Measurements from ENCODE around the gene PSMB2. TPM values are rescaled to one million over a fixed set of nuclear protein-coding genes. Genes with fewer than 3 reads are reported as not detected.

PSMB2 gene
- total RNA-seq, 4 donors from 2014 or later, result 37.9 to 50.2 (median 43.1) TPM

DNA sequence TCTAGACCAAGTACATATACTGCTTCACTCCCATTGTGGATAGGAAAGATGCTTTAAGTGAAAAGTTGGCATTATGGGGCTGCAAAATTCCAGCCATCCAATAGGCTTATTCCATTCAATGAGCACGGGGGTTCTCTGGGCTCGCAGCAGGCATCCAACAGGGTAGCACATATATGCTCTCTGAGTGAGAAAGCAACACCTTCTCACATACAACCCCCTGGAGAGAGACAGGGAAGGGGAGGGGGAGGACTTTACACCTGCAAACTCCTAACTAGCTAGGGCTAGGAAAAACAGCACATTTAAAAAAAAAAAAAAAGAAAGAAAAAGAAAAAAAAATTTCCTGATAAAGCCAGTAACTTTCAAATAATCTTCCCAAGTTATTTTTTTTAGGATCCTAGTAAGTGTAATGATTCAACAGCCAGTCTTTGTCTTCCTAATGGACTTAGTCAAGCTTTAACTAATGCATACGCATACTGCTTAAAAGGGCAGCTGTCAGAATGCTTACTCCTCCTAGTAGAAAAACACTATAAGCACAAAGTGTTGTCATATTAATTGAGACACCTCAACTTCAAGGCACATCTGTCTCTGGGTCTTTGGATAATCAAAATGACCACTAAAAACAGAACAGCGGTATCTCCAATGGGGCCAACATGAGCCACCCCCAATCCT is 18.7 kb downstream of the PSMB2 start:
- H3K36me3 ChIP-seq, result no peaks in the 10 kb centered on the region
- no peaks in the 10 kb centered on the region for H3K9me3 ChIP-seq
- TF ChIP-seq POLR2A (IDR thresholded peaks at IDR 0.05), result no peak
- no peak for TF ChIP-seq CTCF (IDR thresholded peaks at IDR 0.05)
- no peaks in the 10 kb centered on the region for H3K4me1 ChIP-seq
- no peak overlapping the region for H3K4me3 ChIP-seq (replicated peaks in 1 of 3)
- no peaks in the 10 kb centered on the region for H3K27me3 ChIP-seq
- 85 to 87% methylated on average over 4 of the region's 4 CpGs for WGBS, 2 donors
- no peak for DNase-seq
- intact Hi-C loops (cut with DNase I), result no loop called here
- no peak overlapping the region for H3K27ac ChIP-seq

- WGBS, 2 donors, result 73 to 74% methylated on average over 6 of the region's 6 CpGs
- H3K27me3 ChIP-seq, result no peaks in the 10 kb centered on the region
- no peaks in the 10 kb centered on the region for H3K9me3 ChIP-seq
- DNase-seq, result no peak
- no peaks in the 10 kb centered on the region for H3K36me3 ChIP-seq
- TF ChIP-seq POLR2A (IDR thresholded peaks at IDR 0.05) (no peak), CTCF (IDR thresholded peaks at IDR 0.05) (no peak)
- no peaks in the 10 kb centered on the region for H3K4me1 ChIP-seq
- H3K4me3 ChIP-seq (replicated peaks in 1 of 3), result no peak overlapping the region
- intact Hi-C loops (cut with DNase I), result no loop called here
- no peak overlapping the region for H3K27ac ChIP-seq
Observed at GRCh38 chr1:35619237-35620121, 21.8 kb downstream of the PSMB2 start.

DNA sequence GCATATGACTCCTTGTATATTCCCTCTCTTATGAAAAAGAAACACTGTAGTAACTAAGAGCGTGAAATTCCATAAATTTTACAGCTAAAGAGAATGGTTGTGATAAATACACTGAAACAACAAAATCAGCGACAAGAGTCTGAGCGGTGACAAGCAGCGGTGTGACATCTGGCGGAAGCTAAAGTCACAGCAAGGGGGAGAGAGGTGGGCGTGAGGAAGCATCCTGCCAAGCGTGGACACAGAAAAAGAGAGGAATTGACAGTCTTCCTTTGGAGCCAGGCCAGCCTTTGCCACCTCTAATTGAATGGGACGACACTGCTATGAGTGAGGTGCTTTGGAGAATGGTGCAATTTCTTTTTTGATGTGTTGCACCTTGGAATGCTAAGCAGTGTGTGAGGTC is 25.9 kb downstream of the PSMB2 start:
- TF ChIP-seq POLR2A (IDR thresholded peaks at IDR 0.05), result no peak
- no peak for TF ChIP-seq CTCF (IDR thresholded peaks at IDR 0.05)
- Histone ChIP-seq H3K36me3 (no peaks in the 10 kb centered on the region), H3K4me3 (replicated peaks in 1 of 3) (no peak overlapping the region), H3K9me3 (no peaks in the 10 kb centered on the region), H3K27me3 (no peaks in the 10 kb centered on the region), H3K4me1 (no peaks in the 10 kb centered on the region), H3K27ac (no peak overlapping the region)
- intact Hi-C loops (cut with DNase I), result no loop called here
- 77 to 83% methylated on average over 8 of the region's 8 CpGs for WGBS, 2 donors
- no peak for DNase-seq

DNA sequence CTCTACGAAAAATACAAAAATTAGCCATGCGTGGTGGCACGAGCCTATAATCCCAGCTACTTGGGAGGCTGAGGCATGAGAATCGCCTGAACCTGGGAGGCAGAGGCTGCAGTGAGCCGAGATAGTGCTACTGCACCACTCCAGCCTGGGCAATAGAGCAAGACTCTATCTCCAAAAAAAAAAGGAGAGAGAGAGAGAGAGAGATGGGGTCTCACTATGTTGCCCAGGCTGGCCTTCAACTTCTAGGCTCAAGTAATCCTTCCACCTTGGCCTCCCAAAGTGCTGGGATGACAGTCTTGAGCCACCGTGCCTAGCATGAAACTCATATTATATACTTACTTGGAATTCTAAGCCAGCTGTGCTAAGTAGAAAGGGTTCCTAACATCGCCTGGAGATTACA is 29.7 kb downstream of the PSMB2 start:
- TF ChIP-seq POLR2A (IDR thresholded peaks at IDR 0.05) (no peak), CTCF (IDR thresholded peaks at IDR 0.05) (no peak)
- no peak for DNase-seq
- no peak overlapping the region for H3K27ac ChIP-seq
- intact Hi-C loops (cut with DNase I), result no loop called here
- H3K4me3 ChIP-seq (replicated peaks in 1 of 3), result no peak overlapping the region
- H3K9me3 ChIP-seq, result no peaks in the 10 kb centered on the region
- H3K27me3 ChIP-seq, result no peaks in the 10 kb centered on the region
- no peaks in the 10 kb centered on the region for H3K4me1 ChIP-seq
- peaks cover 12 to 14% of the 10 kb centered on the region in 2 donors for H3K36me3 ChIP-seq
- WGBS, 2 donors, result 93 to 95% methylated on average over 7 of the region's 7 CpGs

DNA sequence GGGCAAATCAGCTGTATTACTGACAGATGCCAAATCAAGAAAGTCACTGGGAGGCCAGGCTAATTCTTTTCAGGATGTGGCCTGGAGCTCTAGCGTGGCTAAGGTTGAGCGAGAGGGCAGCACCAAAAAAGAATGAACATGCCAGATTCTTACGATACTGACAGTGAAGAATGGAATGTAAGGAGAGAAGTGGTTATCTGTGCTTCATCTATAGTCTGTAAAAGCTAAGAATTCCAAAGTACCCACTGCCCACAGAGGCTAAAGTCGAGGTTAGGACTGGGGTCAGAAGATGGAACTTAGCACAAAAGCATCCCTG is 35.5 kb downstream of the PSMB2 start:
- DNase-seq, result no peak
- WGBS, 2 donors, result 77 to 87% methylated on average over 4 of the region's 4 CpGs
- TF ChIP-seq CTCF (IDR thresholded peaks at IDR 0.05), result no peak
- no peak for TF ChIP-seq POLR2A (IDR thresholded peaks at IDR 0.05)
- intact Hi-C loops (cut with DNase I), result no loop called here
- no peak overlapping the region for H3K27ac ChIP-seq
- no peaks in the 10 kb centered on the region for H3K4me1 ChIP-seq
- H3K36me3 ChIP-seq, result peaks cover 35 to 39% of the 10 kb centered on the region in 2 donors
- H3K9me3 ChIP-seq, result no peaks in the 10 kb centered on the region
- H3K4me3 ChIP-seq (replicated peaks in 1 of 3), result no peak overlapping the region
- no peaks in the 10 kb centered on the region for H3K27me3 ChIP-seq

All from thyroid gland (tissue), 4 donors.